Lower leg skin (tissue), 3 donors: ENCODE data around the gene TAF3.

Experiments used
- CTCF ChIP-seq, 3 donors: fragments of 450-650 bp; IDR thresholded peaks; one replicate each; pipeline ENCODE4 v1.5.1; 2016; ENCODE audit warnings: antibody characterized with exemption in 3 of 3, mild to moderate bottlenecking in 3 of 3, moderate library complexity in 2 of 3
- POLR2A ChIP-seq, 2 donors: fragments of 450-650 bp; IDR thresholded peaks; one replicate each; pipeline ENCODE4 v1.6.1; 2016 to 2017; ENCODE audit warnings: antibody characterized with exemption in 2 of 2, mild to moderate bottlenecking in 1 of 2, moderate library complexity in 1 of 2

- no peak for TF ChIP-seq POLR2A (IDR thresholded peaks at IDR 0.05)
- TF ChIP-seq CTCF (IDR thresholded peaks at IDR 0.05), result no peak
Observed at GRCh38 chr10:7998831-7999230, 180.5 kb downstream of the TAF3 start.
